GM10847 (cell line): ENCODE data around the gene VPS9D1.

ENCODE experiments used
- POLR2A ChIP-seq: IDR thresholded peaks from 2 replicates; pipeline ENCODE4 v1.6.1; 2011; ENCODE audit not compliant: insufficient read length; ENCODE audit errors: extremely low read depth

The VPS9D1 gene

GRCh38 chr16:89705006-89705405 is 15.7 kb downstream of the VPS9D1 start:
- TF ChIP-seq POLR2A = no peak

- no peak for TF ChIP-seq POLR2A
Measured at GRCh38 chr16:89704281-89704680, 16.4 kb downstream of the VPS9D1 start.

GRCh38 chr16:89701425-89702406 is 19.0 kb downstream of the VPS9D1 start, which contains the start of gene SPATA2L:
Gene SPATA2L (minus strand): TSS chr16:89701705. CDS start chr16:89701232, 473 bp downstream.
- TF ChIP-seq POLR2A = peak; percentile 51

- no peak for TF ChIP-seq POLR2A
Measured at GRCh38 chr16:89700649-89701424, 19.9 kb downstream of the VPS9D1 start.

GRCh38 chr16:89700100-89700648 is 20.5 kb downstream of the VPS9D1 start:
- no peak for TF ChIP-seq POLR2A

- no peak for TF ChIP-seq POLR2A
Measured at GRCh38 chr16:89697616-89698331, 22.9 kb downstream of the VPS9D1 start.

- TF ChIP-seq POLR2A = no peak
Measured at GRCh38 chr16:89697161-89697615, 23.5 kb downstream of the VPS9D1 start.

- TF ChIP-seq POLR2A = no peak
Measured at GRCh38 chr16:89696670-89697128, 24.0 kb downstream of the VPS9D1 start.

- no peak for TF ChIP-seq POLR2A
Measured at GRCh38 chr16:89695875-89696669, 24.6 kb downstream of the VPS9D1 start.

GRCh38 chr16:89695086-89695874 is 25.4 kb downstream of the VPS9D1 start:
- TF ChIP-seq POLR2A = no peak

GRCh38 chr16:89693931-89694783 is 26.5 kb downstream of the VPS9D1 start:
- TF ChIP-seq POLR2A = no peak

- TF ChIP-seq POLR2A = no peak
Measured at GRCh38 chr16:89693289-89693731, 27.4 kb downstream of the VPS9D1 start.
